Measurements from ENCODE around the gene SIM2. TPM values are rescaled to one million over a fixed set of nuclear protein-coding genes. Genes with fewer than 3 reads are reported as not detected.

Gene SIM2
- total RNA-seq, 4 donors from 2014 or later, result 0.36 TPM; not detected in 3

DNA sequence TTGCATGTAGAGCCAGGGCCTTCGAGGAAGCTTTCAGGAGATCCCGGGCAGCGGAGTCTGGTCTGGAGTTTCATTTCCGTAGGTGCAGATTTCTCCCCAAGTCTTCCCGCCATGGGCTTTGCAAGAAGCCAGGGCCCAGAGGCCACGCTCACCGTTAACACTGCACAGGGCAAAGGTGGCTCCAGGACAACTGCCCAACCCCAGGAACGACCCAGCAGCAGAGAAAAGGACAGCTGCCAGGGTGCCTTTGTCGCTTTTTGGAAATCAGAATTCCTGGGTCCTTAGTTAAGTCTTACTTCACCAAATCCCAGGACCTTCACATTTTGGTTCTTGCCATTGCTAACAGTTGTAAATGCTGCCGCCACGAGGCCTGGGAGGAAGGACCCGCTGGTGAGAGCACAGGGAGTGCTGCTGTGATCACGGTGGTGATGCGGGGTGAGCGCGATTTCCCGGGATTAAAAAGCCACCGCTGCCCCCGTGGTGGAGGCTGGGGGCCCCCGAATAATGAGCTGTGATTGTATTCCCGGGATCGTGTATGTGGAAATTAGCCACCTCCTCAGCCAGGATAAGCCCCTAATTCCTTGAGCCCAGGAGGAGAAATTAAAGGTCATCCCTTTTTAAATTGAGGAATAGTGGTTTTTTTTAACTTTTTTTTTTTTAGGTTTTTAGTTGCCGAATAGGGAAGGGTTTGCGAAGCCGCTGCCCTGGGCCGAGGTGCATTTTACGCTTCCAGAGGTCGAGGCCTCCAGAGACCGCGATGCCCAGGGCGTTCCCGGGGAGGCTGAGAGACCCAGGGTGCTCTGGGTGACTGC, 8.2 kb downstream of the SIM2 start:
- intact Hi-C loops (cut with DNase I; ENCODE audit: low total_unique reads), result no loop called here

DNA sequence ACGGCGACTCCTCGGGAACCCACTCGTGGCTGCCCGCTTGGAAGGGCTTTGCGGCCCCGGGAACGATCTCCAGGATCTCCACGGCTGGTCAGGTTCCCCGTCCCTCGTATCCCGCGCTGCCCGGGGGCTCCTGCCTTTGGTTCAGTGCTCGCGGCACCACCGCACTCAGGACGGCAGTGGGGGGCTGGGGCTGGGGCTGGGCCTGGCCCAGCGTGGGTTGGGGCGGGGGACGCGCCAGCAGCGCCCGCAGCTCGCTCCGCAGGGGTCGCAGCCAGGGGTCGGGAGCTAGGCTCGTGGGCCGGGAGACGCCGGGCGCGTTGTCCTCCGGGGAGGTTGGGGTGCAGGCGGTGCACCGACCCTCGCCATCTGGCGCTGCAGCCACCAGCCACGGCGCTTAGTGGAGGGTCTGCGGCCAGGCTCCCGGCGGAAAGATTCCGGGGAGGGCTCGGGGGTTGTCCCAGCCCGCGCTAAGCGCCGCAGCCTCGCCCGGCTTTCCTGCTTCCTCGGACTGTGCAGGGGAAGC, 8.9 kb downstream of the SIM2 start:
- intact Hi-C loops (cut with DNase I; ENCODE audit: low total_unique reads), result no loop called here
- TF ChIP-seq POLR2A (IDR thresholded peaks at IDR 0.05), result no peak
- TF ChIP-seq, protein P1, sequence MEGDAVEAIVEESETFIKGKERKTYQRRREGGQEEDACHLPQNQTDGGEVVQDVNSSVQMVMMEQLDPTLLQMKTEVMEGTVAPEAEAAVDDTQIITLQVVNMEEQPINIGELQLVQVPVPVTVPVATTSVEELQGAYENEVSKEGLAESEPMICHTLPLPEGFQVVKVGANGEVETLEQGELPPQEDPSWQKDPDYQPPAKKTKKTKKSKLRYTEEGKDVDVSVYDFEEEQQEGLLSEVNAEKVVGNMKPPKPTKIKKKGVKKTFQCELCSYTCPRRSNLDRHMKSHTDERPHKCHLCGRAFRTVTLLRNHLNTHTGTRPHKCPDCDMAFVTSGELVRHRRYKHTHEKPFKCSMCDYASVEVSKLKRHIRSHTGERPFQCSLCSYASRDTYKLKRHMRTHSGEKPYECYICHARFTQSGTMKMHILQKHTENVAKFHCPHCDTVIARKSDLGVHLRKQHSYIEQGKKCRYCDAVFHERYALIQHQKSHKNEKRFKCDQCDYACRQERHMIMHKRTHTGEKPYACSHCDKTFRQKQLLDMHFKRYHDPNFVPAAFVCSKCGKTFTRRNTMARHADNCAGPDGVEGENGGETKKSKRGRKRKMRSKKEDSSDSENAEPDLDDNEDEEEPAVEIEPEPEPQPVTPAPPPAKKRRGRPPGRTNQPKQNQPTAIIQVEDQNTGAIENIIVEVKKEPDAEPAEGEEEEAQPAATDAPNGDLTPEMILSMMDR (IDR thresholded peaks at IDR 0.05), result no peak
- H3K4me3 ChIP-seq (ENCODE audit: low read depth, poor library complexity, severe bottlenecking), result no peak overlapping the region
- DNase-seq (ENCODE audit: low spot score in 2 of 2), result peak in 1 of 2 donors; percentile 62
- 2 to 5% methylated on average over 12 to 22 of the region's 53 CpGs for WGBS, 2 donors

More for the DNA sequence above, 8.2 kb downstream of the SIM2 start:
- H3K4me3 ChIP-seq (ENCODE audit: low read depth, poor library complexity, severe bottlenecking), result no peak overlapping the region
- peak in 1 of 2 donors; percentile 78 for DNase-seq (ENCODE audit: low spot score in 2 of 2)
- TF ChIP-seq POLR2A (IDR thresholded peaks at IDR 0.05), result no peak
- TF ChIP-seq, protein P1 (IDR thresholded peaks at IDR 0.05), result no peak
- 19 to 21% methylated on average over 31 to 32 of the region's 32 CpGs for WGBS, 2 donors

DNA sequence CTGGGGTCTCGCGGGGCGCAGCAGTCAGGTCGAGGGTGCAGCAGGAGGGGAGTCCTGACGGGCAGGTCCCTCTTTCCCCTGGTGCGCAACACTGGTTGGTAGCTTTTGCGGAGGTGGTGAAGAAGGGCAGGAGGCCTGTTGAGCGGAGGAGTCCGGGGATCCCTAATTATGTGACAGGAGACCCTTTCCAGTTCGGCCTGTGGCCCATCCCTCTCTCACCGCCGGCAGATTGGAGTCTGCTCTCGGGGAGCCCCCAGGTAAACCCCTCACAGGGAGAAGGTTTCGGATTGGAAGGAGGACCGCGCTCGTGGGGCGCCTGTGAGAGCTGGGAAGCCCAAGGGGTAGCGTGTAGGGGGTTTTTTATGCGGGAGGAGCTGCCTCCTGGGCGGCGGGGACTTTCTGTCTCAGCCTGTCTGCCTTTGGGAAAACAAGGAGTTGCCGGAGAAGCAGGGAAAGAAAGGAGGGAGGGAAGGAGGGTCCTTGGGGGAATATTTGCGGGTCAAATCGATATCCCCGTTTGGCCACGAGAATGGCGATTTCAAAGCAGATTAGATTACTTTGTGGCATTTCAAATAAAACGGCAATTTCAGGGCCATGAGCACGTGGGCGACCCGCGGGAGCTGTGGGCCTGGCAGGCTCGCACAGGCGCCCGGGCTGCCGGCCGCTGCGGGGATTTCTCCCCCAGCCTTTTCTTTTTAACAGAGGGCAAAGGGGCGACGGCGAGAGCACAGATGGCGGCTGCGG, 9.5 kb downstream of the SIM2 start:
- WGBS, 2 donors, result 2 to 4% methylated on average over 35 to 43 of the region's 44 CpGs
- peak in 1 of 2 donors; percentile 80 for DNase-seq (ENCODE audit: low spot score in 2 of 2)
- intact Hi-C loops (cut with DNase I; ENCODE audit: low total_unique reads), result no loop called here
- no peak for TF ChIP-seq POLR2A (IDR thresholded peaks at IDR 0.05)
- TF ChIP-seq, protein P1 (IDR thresholded peaks at IDR 0.05), result no peak
- H3K4me3 ChIP-seq (ENCODE audit: low read depth, poor library complexity, severe bottlenecking), result no peak overlapping the region

DNA sequence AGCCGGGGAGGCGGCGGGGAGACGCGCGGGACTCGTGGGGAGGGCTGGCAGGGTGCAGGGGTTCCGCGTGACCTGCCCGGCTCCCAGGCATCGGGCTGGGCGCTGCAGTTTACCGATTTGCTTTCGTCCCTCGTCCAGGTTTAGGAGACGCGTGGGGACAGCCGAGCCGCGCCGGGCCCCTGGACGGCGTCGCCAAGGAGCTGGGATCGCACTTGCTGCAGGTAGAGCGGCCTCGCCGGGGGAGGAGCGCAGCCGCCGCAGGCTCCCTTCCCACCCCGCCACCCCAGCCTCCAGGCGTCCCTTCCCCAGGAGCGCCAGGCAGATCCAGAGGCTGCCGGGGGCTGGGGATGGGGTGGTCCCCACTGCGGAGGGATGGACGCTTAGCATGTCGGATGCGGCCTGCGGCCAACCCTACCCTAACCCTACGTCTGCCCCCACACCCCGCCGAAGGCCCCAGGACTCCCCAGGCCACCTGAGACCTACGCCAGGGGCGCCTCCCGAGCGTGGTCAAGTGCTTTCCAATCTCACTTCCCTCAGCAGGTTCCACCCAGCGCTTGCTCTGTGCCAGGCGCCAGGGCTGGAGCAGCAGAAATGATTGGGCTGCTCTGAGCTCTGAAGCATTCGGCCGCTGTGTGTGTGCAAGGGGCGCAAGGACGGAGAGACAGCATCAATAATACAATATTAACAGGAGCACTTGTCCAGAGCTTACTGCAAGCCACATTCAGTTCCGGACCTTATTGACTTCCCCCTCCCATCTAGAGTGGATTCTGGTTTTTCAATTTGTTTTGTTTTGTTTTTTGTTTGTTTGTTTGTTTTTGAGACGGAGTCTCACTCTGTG, 10.3 kb downstream of the SIM2 start:
- WGBS, 2 donors, result 3 to 5% methylated on average over 25 to 28 of the region's 55 CpGs
- DNase-seq (ENCODE audit: low spot score in 2 of 2), result peak in 1 of 2 donors; percentile 75
- no peak overlapping the region for H3K4me3 ChIP-seq (ENCODE audit: low read depth, poor library complexity, severe bottlenecking)
- intact Hi-C loops (cut with DNase I; ENCODE audit: low total_unique reads), result no loop called here
- TF ChIP-seq, protein P1 (IDR thresholded peaks at IDR 0.05), result no peak
- TF ChIP-seq POLR2A (IDR thresholded peaks at IDR 0.05), result no peak

Data from lower leg skin (tissue), 4 donors.